Neuron (in vitro differentiated cells): Measurements from ENCODE around the gene CIC.
A peak's percentile ranks its signal among the peaks of the same experiment; 100 is the strongest.

Experiments
- H2AFZ ChIP-seq: one replicate; pipeline ENCODE4 v1.6.1; 2013; ENCODE audit warnings: low read depth, mild to moderate bottlenecking, inconsistent platforms, low read length, moderate library complexity
- H3K27me3 ChIP-seq: one replicate; pipeline ENCODE4 v1.6.1; 2013; ENCODE audit warnings: low read length; ENCODE audit not compliant: insufficient read depth
- H3K36me3 ChIP-seq: one replicate; pipeline ENCODE4 v1.6.1; 2013; ENCODE audit warnings: low read length; ENCODE audit not compliant: insufficient read depth
- H3K4me1 ChIP-seq: one replicate; pipeline ENCODE4 v1.6.1; 2013; ENCODE audit warnings: low read length; ENCODE audit not compliant: insufficient read depth
- H3K4me3 ChIP-seq: 2 replicates; pipeline ENCODE4 v1.5.1; 2013; ENCODE audit warnings: mild to moderate bottlenecking, low read length, moderate library complexity
- H3K9me3 ChIP-seq: one replicate; pipeline ENCODE4 v1.6.1; 2013; ENCODE audit warnings: low read length

Gene CIC

DNA sequence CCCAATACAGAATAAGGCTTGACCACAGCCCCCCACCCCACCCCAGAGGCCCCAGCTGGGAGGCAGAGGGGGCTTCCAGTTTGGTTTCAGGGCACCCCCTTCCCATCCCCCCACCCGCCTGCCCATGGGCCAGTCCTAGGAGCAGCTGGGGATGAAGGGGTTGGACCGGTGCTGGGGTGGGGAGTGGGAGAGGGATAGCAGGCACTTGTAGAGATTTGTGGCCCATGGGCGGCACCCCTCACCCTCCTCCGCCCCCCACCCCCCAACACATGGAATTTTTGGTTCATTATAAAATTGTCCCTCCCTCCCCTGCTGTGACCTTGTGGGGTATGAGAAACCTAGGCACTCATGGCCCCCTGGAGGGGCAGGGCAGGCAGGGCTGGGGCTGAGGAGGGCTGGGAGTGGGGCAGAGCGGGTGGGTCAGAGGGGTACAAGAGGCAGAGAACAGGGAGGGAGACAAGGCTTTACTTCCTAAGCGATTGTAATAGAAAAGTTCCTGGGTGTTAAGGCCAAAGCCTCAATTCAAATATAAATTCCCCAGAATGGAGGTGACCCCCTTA is 21.3 kb upstream of the CIC start:
- peaks cover 20% of the 10 kb centered on the region for H3K36me3 ChIP-seq
- no peaks in the 10 kb centered on the region for H3K9me3 ChIP-seq
- no peak overlapping the region for H3K4me3 ChIP-seq
- peaks cover 16% of the 10 kb centered on the region for H3K4me1 ChIP-seq
- no peak overlapping the region for H2AFZ ChIP-seq
- no peaks in the 10 kb centered on the region for H3K27me3 ChIP-seq

DNA sequence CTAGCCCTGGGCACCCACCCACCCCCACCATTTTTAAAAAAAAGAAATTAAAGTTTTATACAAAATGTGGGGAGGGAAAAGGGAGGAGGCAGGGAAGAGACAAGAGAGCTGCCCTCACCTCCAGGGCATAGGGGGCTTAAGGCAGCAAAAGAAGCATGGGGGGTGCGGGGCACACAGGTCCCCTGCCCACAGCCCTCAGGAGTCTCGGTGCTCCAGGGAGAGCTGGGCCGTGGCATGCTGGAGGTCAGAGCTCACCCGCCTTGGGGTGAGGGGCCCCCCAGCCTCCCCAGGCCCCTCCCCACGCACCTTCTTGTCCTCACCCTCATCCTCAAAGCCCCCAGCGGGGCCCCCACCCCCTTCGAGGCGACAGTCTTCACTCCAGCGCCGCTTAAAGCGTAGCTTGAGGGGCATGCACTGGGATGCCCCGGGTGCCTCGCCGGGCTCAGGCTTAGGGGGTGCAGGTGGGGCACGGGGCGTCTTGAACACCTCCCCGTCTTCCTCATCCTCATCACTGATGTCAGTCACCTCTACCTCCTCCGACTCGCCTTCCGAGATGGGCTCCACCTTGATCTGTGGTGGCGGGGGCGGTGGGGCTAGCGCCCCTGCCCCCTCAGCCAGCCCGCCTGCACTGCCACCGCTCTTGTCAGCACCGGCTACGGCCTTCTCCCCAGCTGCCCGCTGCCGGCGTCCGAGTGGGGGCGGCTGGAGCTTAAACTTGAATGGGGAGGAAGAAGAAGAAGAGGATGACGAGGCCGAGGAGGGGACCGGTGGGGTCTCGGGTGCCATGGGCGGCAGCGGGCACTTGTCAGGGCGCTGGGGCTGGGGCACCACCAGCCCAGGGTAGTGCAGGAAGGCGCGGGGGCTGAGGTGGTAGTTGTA is 20.5 kb upstream of the CIC start:
- Histone ChIP-seq H3K9me3 (no peaks in the 10 kb centered on the region), H3K27me3 (no peaks in the 10 kb centered on the region), H3K4me1 (peaks cover 23% of the 10 kb centered on the region), H3K4me3 (no peak overlapping the region), H3K36me3 (peaks cover 20% of the 10 kb centered on the region), H2AFZ (no peak overlapping the region)

DNA sequence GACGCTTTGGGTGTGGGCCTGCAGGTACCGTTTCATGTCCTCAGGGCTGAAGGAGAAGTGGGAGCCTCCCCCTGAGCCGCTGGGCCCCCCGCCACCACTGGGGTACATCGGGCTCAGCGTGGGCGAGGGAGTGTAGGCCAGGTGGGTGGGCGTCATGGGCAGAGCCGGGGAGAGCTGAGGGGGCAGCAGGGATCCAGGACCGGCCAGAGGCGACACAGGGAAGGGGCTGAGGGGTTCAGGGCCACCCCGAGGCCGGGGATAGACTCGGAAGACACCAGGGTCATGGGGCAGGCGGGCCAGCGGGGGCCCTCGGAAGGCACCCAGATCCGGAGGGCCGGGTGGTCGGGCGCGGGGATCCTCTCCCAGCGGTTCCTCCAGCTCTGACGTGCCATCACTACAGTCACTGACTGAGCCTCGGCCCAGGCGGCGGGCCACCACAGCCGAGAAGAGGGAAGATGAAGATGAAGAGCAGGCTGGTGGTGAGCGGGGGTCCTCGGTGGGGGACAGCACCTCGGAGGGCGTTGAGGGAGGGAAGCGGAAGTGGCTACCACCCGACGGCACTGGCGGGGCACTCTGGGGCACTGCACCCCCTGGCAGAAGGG is 19.8 kb upstream of the CIC start:
- no peak overlapping the region for H3K4me3 ChIP-seq
- H2AFZ ChIP-seq: no peak overlapping the region
- H3K36me3 ChIP-seq: peaks cover 20% of the 10 kb centered on the region
- H3K27me3 ChIP-seq: no peaks in the 10 kb centered on the region
- H3K9me3 ChIP-seq: no peaks in the 10 kb centered on the region
- peaks cover 19% of the 10 kb centered on the region for H3K4me1 ChIP-seq

DNA sequence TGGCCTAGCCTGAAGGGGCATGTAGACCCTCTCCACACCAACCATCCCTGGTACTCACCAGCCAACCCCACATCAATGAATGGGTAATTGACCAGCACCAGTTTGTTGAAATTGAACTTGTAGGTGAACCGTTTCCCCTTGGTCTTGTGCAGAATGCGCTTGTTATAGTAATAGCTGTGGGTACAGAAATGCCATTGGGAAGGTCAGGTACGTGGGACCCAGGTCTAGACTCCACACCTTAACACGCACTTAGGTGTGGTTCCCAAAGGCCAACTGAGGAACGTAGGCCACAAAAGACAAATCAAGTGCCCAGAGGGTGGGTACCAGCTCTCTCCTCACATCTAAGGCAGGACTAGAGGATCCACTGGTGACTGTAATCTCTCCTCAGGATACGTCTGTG is 19.3 kb upstream of the CIC start:
- Histone ChIP-seq H3K4me3 (no peak overlapping the region), H3K9me3 (no peaks in the 10 kb centered on the region), H2AFZ (no peak overlapping the region), H3K27me3 (no peaks in the 10 kb centered on the region), H3K36me3 (peaks cover 20% of the 10 kb centered on the region), H3K4me1 (peaks cover 19% of the 10 kb centered on the region)

DNA sequence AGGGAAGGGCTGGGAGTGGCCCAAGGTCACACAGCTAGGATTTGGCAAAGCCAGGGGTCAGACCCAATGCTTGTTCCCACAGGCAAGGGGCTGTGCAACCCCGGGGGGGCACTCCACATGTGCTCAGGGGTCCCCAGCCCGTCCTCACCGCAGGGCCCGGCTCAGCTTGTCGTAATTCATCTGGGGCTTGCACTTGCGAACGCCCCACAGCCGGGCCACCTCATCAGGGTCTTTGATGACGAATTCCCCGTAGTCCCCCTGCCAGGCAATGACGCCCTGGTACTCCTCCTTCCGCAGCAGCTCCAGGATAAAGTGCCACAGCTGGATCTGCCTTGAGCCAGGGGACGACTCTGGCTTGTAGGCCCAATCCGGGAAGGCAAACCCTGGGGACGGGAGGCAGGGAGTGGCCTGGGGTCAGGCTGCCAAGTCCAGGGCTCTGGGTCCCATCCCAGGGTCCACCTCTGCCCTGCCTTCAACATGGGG is 18.8 kb upstream of the CIC start:
- Histone ChIP-seq H3K4me3 (no peak overlapping the region), H3K4me1 (peaks cover 20% of the 10 kb centered on the region), H3K9me3 (no peaks in the 10 kb centered on the region), H3K36me3 (peaks cover 20% of the 10 kb centered on the region), H2AFZ (no peak overlapping the region), H3K27me3 (no peaks in the 10 kb centered on the region)

DNA sequence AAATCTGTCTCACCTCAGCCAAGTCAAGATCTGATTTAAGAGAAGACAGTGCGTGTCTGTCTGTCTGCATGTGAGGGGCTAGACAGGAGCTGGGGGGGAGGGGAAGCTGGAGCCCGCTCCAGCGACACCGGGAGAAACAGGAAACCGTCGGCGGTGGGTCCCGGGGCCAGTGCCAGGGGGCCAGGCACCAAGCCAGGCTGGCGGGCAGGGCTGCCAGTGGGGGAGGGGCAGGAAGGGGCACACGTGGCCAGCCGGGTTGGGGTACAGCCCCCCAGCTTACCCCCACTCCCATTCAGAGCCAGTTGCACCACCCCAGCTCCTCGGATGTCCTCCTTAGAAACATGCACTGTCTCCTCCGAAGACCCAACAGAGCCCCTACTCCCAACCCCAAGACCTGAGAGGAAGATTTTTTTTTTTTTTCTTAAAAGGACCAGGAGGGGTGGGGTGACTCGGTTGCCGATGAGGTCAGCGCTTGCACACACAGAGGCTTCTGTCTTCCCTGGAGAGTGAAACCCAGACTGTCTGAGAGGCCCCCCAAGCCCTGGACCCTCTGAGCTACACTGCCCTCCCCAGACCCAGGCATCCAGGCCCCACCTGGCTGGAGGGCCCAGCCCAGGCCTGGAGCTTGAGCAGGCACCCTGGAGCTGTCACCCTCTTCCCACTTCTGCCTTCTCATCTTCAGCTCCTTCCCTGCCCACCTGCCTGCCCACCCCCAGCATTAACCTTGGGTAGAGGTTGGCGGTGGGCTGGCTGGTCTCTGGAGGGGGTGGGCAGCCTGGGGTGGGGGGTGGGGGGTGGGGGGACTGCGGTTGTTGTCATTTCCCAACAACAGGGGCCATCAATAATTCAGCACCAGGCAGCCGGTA is 18.2 kb upstream of the CIC start:
- Histone ChIP-seq H3K9me3 (no peaks in the 10 kb centered on the region), H3K4me3 (no peak overlapping the region), H3K36me3 (peaks cover 20% of the 10 kb centered on the region), H3K4me1 (peaks cover 25% of the 10 kb centered on the region), H3K27me3 (no peaks in the 10 kb centered on the region), H2AFZ (no peak overlapping the region)

DNA sequence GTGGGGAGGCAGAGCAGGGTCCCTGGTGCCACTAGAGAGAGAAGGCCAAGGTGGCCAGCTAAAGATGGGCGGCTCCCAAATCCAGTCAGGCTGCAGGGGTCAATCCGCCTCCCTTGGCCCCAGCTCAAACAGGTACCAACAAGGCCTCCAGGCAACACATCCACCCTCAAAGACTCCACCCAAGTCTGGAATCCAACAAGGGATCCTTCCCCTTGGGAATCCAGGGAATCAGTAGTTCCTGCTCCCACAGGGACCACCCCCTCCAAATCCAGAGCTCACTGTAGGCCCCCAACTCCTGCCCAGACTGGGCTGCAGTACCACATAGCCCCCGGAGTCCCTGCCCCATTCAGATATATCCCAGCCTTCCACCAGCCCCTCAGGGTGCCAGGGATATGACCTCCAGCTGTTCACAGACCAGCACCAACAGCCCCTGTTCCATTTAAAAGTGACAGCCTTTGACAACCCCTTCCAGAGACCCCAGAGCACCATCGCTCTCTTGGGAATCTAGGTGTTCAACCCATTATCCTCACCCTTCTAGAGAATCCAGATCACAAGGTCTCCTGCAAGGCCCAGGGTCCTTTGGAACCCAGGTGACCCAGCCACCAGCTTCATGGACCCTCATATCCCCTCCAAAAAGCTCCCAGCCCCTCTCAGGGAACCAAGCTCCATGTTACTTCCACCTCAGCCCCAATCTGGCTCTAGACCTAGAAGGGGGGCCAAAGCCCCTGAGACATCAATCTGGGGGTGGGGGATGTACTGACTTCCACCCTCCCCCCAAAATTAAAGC is 17.3 kb upstream of the CIC start:
- Histone ChIP-seq H3K27me3 (no peaks in the 10 kb centered on the region), H3K4me1 (peaks cover 32% of the 10 kb centered on the region), H3K9me3 (no peaks in the 10 kb centered on the region), H2AFZ (no peak overlapping the region), H3K4me3 (no peak overlapping the region), H3K36me3 (peaks cover 19% of the 10 kb centered on the region)

DNA sequence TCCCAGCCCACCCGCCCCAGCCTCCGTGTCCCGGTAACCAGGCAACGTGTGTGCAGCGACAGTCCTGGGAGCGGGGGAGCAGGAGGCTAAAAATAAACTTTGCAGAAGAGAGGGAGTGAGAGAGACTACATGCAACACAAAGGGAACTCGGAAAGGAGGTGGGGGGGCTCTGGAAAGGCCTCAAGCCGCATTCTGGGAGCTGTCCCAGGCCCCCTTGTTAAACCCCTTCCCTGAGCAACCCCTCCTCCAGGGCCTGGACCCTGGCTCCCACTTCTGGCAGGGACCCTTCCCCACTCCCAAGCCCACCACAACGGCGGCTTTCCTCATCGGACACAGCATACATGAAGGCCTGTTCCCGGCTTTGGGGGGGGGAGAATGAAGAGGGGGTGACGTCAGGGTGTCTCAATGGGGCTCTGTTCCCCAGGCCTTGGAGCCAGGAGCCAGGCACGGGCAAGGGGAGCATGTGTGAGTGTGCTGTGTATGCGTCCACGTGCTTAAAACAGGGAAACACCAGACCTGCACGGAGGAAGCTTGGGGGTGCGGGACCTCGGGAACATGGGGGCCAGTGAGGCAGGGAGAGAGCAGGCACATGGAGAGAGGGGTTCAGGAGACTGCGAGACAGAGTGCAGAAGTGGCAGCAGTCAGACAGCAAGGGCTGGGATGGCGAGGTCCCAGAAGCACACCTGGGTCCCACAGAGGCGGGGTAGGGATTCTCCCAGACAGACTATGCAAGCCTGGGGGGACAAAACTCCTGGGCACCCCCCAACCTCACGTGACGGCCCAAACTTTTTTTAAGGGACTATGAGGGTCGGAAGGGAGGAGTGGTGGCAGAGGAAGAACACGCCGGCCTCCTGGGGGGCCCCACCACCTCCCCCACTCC is 16.4 kb upstream of the CIC start:
- no peaks in the 10 kb centered on the region for H3K27me3 ChIP-seq
- peak overlapping the region; percentile 62 for H3K4me3 ChIP-seq
- no peaks in the 10 kb centered on the region for H3K9me3 ChIP-seq
- peaks cover 32% of the 10 kb centered on the region for H3K4me1 ChIP-seq
- peaks cover 15% of the 10 kb centered on the region for H3K36me3 ChIP-seq
- H2AFZ ChIP-seq: no peak overlapping the region

DNA sequence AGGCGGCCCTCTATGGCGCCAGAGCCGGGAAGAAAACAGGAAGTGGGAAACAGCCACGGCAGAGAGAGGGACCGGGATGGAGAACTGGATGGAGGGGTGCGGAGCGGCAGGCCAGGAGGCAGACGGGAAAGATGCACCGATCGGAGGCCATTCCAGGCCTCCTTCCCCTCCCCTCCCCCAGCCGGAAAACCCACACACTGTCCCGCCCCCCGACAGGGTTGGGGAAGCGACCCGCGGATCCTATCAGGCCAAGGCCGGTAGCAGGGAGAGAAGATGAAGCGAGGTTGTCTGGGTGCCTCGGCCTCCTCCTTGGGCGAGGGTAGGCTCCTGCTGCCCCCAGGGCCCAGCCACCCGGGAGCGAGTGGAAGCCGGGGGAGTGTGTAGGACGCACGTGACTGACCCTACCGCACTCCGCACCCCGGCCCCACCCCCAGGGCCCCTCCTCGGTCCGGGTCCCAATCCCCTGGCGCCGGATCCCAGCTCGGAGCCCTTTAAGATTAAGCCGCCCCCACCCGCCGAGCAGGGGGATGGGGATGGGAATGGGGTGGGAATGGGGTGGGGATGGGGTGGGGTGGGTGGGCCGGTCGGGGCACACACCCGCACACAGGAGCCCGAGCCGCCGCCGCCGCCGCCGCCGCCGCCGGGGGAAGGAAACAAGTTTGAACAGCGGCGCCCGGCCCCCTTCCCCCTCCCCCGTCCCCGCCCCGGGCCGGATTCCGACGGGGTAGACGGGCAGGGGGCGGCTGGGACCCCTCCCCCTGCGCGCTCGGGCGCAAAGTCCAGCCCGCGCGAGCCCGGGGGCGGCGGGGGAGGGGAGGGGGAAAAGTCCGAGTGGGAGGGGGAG is 15.6 kb upstream of the CIC start:
- Histone ChIP-seq H2AFZ (no peak overlapping the region), H3K36me3 (peaks cover 15% of the 10 kb centered on the region), H3K9me3 (no peaks in the 10 kb centered on the region), H3K4me1 (peaks cover 32% of the 10 kb centered on the region), H3K27me3 (no peaks in the 10 kb centered on the region), H3K4me3 (peak overlapping the region; percentile 98)

DNA sequence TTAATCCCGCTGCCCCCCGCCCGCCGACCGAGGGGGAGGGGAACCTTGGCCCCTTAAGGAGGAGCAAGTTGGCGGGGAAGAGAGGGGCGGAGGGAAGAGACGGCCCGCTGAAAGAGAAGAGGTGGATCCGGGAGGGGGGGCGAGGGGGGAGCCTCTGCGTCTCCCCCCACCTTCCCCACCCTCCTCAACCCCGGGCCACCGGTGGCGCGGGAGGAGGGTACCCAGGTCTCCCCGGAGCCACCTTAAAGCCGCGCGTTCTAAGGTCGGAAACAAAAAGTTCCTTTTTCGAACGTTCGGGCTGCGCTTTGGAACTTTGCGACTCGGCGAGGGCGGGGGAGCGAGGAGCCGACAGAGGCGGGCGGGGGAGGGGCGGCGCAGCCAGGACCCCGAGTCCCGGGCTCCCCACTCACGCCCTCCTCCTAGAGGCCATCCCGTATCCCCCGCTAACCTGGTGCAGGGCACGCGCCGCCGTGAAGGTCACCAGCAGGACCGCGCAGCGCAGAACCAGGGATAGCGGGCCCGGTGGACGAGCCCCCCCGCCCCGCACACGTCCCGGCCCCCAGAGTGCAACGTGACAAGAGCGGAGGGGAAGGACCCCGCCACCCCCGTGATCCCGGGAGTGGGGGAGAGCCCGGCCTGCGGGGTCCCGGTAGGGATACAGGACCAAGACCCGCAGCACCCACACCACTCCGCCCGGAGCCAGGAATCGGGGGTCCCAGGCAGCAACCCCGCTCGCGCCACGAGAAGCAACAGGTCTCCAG is 14.8 kb upstream of the CIC start:
- Histone ChIP-seq H3K4me3 (peak overlapping the region; percentile 98), H3K27me3 (no peaks in the 10 kb centered on the region), H3K4me1 (peaks cover 32% of the 10 kb centered on the region), H3K9me3 (no peaks in the 10 kb centered on the region), H2AFZ (peak overlapping the region; percentile 27), H3K36me3 (peaks cover 15% of the 10 kb centered on the region)
